GF-D8 (cell line): ENCODE data around the gene NOTCH1.

ENCODE experiments used
- DNase-seq: peaks from one replicate; lab custom pipeline; 2025; lab: John Stamatoyannopoulos, UW

NOTCH1 gene

GRCh38 chr9:136463578-136463977 is 82.3 kb downstream of the NOTCH1 start:
- DNase-seq: no peak

GRCh38 chr9:136462664-136463063 is 83.2 kb downstream of the NOTCH1 start:
- no peak for DNase-seq

- no peak for DNase-seq
Observed at GRCh38 chr9:136460772-136461325, 85.0 kb downstream of the NOTCH1 start.

GRCh38 chr9:136459425-136459824 is 86.4 kb downstream of the NOTCH1 start:
- no peak for DNase-seq

GRCh38 chr9:136457326-136457725 is 88.5 kb downstream of the NOTCH1 start:
- no peak for DNase-seq

GRCh38 chr9:136456258-136456657 is 89.6 kb downstream of the NOTCH1 start:
- DNase-seq: no peak

GRCh38 chr9:136455043-136456002 is 90.5 kb downstream of the NOTCH1 start:
- DNase-seq: no peak

- no peak for DNase-seq
Observed at GRCh38 chr9:136454026-136454796, 91.6 kb downstream of the NOTCH1 start.

- DNase-seq: no peak
Observed at GRCh38 chr9:136453326-136453725, 92.5 kb downstream of the NOTCH1 start.

GRCh38 chr9:136451221-136451877 is 94.5 kb downstream of the NOTCH1 start:
- DNase-seq: no peak

- no peak for DNase-seq
Observed at GRCh38 chr9:136448655-136449054, 97.2 kb downstream of the NOTCH1 start.

- DNase-seq: no peak
Observed at GRCh38 chr9:136447173-136447778, 98.6 kb downstream of the NOTCH1 start.

- no peak for DNase-seq
Observed at GRCh38 chr9:136445799-136446198, 100.0 kb downstream of the NOTCH1 start.
